Stimulated activated CD8-positive, alpha-beta memory T cell treated with anti-CD3 and anti-CD28 coated beads, Interleukin-15, amount 100 ng/mL, for 48 hours (primary cell): ENCODE results near the gene PLAGL2.

Experiments used
- DNase-seq, 2 donors: peaks; one replicate each; pipeline ENCODE4 v3.0.0-alpha.2; 2020; ENCODE audit warnings: low read depth in 2 of 2

PLAGL2 gene

GRCh38 chr20:32152421-32153155 is 55.0 kb downstream of the PLAGL2 start:
- DNase-seq, result no peak

DNA sequence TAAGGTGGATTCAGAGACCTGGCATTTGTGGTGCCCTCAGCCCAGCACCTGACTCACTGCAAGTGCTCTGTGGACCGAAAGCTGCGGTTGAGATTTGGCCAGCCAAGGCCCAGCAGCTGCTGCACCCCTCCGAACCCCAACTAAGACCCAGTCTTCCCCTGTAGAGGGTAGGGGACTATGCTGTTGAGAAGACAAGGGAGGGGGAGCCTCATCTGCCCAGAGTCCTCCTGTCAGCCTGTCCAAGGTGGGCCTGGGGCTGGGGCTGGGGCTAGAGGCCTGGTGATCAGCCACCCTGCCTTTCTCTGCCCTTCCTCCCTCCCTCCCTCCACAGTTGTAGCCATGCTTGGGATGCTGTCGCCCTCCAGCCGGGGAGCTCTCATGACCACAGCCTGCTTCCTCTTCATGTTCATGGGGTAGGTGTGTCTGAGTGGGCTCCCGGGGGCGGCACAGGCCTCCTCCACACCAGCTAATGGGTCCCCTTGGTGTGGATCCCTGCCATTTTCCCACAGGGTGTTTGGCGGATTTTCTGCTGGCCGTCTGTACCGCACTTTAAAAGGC is 57.2 kb downstream of the PLAGL2 start:
- DNase-seq, result no peak

GRCh38 chr20:32149566-32150170 is 57.9 kb downstream of the PLAGL2 start:
- DNase-seq, result no peak

DNA sequence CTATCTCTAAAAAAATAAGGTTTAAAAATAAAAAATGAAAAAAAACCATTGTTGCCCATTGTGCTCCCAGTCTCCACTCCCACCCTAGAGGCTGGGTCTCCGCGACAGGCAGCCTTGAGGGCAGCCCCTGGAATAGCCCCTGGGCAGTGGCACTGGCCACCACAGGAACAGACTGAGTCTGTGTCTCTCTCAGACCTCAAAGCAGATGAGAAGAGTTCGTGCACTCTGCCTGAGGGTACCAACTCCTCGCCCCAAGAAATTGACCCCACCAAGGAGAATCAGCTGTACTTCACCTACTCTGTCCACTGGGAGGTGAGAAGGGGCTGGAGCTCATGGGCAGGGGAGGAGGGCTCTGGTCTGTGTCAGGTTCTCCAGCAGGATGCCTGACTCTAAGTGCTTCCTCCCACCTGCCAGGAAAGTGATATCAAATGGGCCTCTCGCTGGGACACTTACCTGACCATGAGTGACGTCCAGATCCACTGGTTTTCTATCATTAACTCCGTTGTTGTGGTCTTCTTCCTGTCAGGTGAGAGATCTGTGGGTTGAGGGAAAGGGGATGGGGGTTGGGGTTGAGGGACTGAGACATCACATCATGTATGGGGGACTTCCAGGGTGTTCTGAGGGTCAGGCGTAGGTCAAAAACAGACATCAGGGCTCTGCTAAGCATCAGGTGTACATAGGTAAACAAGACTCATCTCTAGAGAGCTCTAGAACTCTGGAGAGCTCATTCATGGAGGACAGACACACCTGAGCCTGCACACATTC is 62.5 kb downstream of the PLAGL2 start:
- DNase-seq, result no peak

- DNase-seq, result no peak
Measured at GRCh38 chr20:32142991-32143390, 64.6 kb downstream of the PLAGL2 start.
